SJSA1 (cell line): ENCODE data around the gene CD69. TPM values are rescaled to one million over a fixed set of nuclear protein-coding genes. Genes with fewer than 3 reads are reported as not detected.
A peak's percentile ranks its signal among the peaks of the same experiment; 100 is the strongest.

Experiments used
- DNase-seq, 2 experiments: peaks; one replicate each; pipeline ENCODE4 v3.0.0-alpha.2; 2015 to 2020; ENCODE audit warnings: low spot score in 2 of 2, low read depth in 1 of 2
- H3K27ac ChIP-seq: fragments of 250-450 bp; sonication (Bioruptor Pico); 2 replicates; pipeline ENCODE4 v1.5.1; 2020; ENCODE audit warnings: mild to moderate bottlenecking, moderate library complexity
- H3K27me3 ChIP-seq: fragments of 250-450 bp; sonication (Bioruptor Pico); replicated peaks from 2 replicates; pipeline ENCODE4 v1.5.1; 2020; ENCODE audit warnings: mild to moderate bottlenecking, moderate library complexity
- H3K36me3 ChIP-seq: fragments of 250-450 bp; sonication (Bioruptor Pico); 2 replicates; pipeline ENCODE4 v1.5.1; 2020; ENCODE audit warnings: mild to moderate bottlenecking
- H3K4me1 ChIP-seq: fragments of 250-450 bp; sonication (Bioruptor Pico); replicated peaks from 2 replicates; pipeline ENCODE4 v1.6.1; 2021; ENCODE audit warnings: mild to moderate bottlenecking
- H3K4me3 ChIP-seq: fragments of 250-450 bp; sonication (Bioruptor Pico); 2 replicates; pipeline ENCODE4 v1.5.1; 2020; ENCODE audit warnings: mild to moderate bottlenecking
- H3K9me3 ChIP-seq: fragments of 250-450 bp; sonication (Bioruptor Pico); replicated peaks from 2 replicates; pipeline ENCODE4 v1.5.1; 2020; ENCODE audit warnings: mild to moderate bottlenecking
- total RNA-seq: library from RNA; depleted of rRNA; stranded (reverse); fragments of >200 nt; shearing (Covaris generic); gene quantifications from 2 replicates; pipeline ENCODE4 v1.2.3, GENCODE V29; 2014; rRNA removed

CD69 gene
- 0.13 and 0.25 TPM in 2 replicates for total RNA-seq

GRCh38 chr12:9760699-9761418, at the start of gene CD69:
CD69 (minus strand) TSS chr12:9760901; CDS start chr12:9760820, 81 bp downstream.
- Histone ChIP-seq H3K4me3 (no peak within 1 kb of the TSS), H3K27me3 (no peaks in the 10 kb centered on the region), H3K4me1 (peaks cover 8% of the 10 kb centered on the region), H3K27ac (0 out of 2 replicates have a peak within 1 kb of the TSS, but pooled peaks have one; percentile 11), H3K9me3 (no peaks in the 10 kb centered on the region), H3K36me3 (no peaks in the 10 kb centered on the region)
- no peak for DNase-seq

GRCh38 chr12:9809866-9810265, 49.2 kb upstream of the CD69 start:
- Histone ChIP-seq H3K27me3 (no peaks in the 10 kb centered on the region; the same call in none of the 2 replicates), H3K9me3 (no peaks in the 10 kb centered on the region), H3K36me3 (no peaks in the 10 kb centered on the region), H3K27ac (no peak overlapping the region), H3K4me1 (no peaks in the 10 kb centered on the region), H3K4me3 (no peak overlapping the region)
- no peak for DNase-seq

DNA sequence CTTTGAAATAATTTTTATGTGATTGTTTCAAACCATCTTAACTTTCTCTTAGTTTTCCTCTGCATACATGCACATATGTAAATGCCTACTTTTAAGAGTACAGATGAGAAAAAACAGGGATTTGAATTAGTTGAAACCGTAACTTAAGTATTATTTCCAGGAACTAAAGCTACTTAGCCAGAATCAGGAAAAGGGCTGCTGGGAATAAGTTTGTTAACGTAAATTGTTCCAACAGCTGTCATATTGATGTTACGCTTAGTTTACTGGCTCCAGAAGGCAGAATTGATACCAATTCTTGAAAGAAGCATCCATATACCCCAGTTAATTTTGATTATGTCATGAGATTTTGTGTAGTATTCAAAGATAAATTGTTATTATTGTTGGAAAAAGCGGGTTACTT, 48.6 kb upstream of the CD69 start:
- Histone ChIP-seq H3K4me3 (no peak overlapping the region), H3K36me3 (no peaks in the 10 kb centered on the region), H3K4me1 (no peaks in the 10 kb centered on the region), H3K27ac (no peak overlapping the region), H3K27me3 (no peaks in the 10 kb centered on the region; the same call in none of the 2 replicates), H3K9me3 (no peaks in the 10 kb centered on the region)
- DNase-seq = no peak

DNA sequence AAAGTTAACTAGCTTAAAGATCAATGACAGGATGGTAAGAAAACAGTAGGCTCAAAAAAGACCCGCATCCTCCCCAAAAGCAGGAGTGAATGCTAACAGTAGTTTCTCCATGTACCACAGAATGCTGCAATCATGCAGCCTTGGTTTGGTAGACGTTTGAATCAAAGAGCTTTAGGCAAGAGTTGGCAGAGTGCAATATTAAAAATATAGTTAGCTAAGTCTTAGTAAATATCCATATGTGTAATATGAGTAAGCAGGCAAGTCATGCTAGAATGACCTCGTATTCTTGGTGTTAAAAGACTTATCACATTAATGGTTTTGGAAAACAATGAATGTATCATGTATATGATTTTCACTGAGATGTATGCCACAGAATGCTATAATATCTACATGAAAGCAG, 47.8 kb upstream of the CD69 start:
- no peak overlapping the region for H3K27ac ChIP-seq
- DNase-seq = no peak
- no peaks in the 10 kb centered on the region for H3K9me3 ChIP-seq
- no peaks in the 10 kb centered on the region; the same call in none of the 2 replicates for H3K27me3 ChIP-seq
- H3K4me1 ChIP-seq = no peaks in the 10 kb centered on the region
- H3K36me3 ChIP-seq = no peaks in the 10 kb centered on the region
- H3K4me3 ChIP-seq = no peak overlapping the region

DNA sequence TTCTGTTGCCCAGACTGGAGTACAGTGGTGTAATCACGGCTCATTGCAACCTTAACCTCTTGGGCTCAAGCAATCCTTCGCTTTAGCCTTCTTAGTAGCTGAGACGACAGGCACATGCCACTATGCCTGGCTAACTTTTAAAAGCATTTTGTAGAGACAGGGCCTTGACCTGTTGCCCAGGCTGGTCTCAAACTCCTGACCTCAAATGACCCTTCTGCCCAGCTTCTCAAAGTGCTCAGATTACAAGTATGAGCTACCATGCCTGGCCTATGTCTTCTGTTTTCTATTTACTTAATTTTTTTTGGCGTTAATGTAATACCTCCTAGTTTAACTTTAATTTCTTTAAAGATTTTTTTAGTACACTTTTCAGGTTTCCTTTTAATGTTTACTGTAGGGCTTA, 46.0 kb upstream of the CD69 start:
- Histone ChIP-seq H3K4me3 (no peak overlapping the region), H3K27me3 (no peaks in the 10 kb centered on the region; the same call in none of the 2 replicates), H3K4me1 (no peaks in the 10 kb centered on the region), H3K9me3 (no peaks in the 10 kb centered on the region), H3K27ac (no peak overlapping the region), H3K36me3 (no peaks in the 10 kb centered on the region)
- no peak for DNase-seq

DNA sequence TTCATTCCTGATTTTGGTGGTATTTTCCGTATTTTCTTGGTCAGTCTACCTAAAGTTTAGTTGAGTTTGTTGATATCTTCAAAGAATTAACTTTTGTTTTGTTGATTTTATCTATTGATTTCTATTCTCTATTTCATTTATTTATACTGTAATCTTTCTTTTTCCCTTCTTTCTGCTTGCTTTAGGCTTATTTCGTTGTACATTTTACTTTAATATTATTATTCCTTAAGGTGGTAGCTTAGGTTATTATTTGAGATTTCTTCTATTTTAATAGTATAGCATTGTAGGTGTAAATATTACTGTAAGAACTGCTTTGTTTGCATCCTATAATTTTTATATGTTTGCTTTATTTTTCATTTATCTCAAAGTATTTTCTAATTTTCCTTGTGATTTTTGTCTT, 45.2 kb upstream of the CD69 start:
- H3K27ac ChIP-seq = no peak overlapping the region
- no peaks in the 10 kb centered on the region for H3K4me1 ChIP-seq
- H3K4me3 ChIP-seq = no peak overlapping the region
- no peaks in the 10 kb centered on the region; the same call in none of the 2 replicates for H3K27me3 ChIP-seq
- no peaks in the 10 kb centered on the region for H3K9me3 ChIP-seq
- no peak for DNase-seq
- H3K36me3 ChIP-seq = no peaks in the 10 kb centered on the region

GRCh38 chr12:9799961-9800360, 39.3 kb upstream of the CD69 start:
- peaks cover 10% of the 10 kb centered on the region for H3K4me1 ChIP-seq
- H3K27ac ChIP-seq = no peak overlapping the region
- no peak for DNase-seq
- no peak overlapping the region for H3K4me3 ChIP-seq
- no peaks in the 10 kb centered on the region for H3K36me3 ChIP-seq
- H3K9me3 ChIP-seq = no peaks in the 10 kb centered on the region
- H3K27me3 ChIP-seq = no peaks in the 10 kb centered on the region

DNA sequence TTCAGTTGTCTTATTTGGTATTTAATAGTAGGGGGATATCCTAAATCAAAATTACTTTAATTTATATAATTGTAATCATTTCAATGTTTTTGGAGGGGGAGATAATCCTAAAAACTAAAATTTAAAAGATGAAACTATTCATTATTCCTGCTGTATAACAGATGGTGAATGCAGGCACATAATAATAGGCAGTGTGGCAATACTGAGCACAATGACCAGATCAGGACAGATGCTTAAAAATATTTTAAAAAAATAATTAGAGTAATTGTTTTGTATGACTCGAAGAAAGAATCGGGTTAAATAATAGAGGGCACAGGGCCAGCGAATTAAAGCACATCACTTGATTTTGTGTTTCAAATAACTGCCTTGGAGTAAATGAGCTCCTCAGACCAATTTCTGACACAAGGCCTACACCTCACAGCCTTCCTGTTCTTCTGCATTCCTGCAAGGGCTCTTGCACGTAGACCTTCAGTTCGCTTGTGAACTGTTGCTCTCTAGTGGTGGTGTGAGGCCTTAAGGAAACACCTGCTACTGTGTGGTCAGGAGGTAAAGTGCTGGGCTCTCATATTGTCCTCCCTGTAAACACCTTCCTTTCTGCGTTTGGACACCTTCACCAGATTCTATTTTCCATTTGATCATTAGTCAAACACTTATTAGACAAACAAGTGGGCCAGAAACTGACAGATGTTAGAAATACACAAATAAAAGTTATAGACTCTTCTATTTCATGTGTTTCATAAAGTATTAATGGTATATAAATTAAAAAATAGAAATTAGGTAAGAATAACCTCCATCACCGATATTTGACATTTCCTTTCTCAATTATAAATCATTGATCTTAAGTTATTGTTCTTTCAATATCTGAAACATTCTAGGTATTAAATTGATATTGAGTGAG, 37.3 kb upstream of the CD69 start:
- DNase-seq = peak; percentile 25 to 48

DNA sequence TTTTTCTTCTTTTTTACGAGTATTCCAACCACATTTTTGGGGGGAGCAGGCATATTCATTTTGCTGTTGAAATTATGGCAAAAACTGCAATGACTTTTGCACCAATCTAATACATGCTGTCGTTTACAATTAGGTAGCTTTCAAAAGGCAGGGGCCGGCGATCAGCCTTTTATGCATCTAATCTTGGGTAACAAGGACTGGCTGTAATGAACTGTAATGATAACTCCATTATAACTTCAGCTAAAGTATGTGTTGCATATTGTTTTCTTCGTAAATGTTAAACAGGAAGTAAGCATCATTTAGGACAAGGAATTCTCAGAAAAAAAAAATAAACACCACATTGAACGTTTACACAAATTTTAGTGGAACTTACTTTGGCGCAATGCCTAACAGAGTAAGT, 36.3 kb upstream of the CD69 start:
- H3K9me3 ChIP-seq = no peaks in the 10 kb centered on the region
- peak in 1 of 2 experiments; percentile 32 for DNase-seq
- no peak overlapping the region for H3K4me3 ChIP-seq
- H3K27me3 ChIP-seq = no peaks in the 10 kb centered on the region
- peak overlapping the region; percentile 30; the same call in 1 of the 2 replicates for H3K27ac ChIP-seq
- H3K36me3 ChIP-seq = no peaks in the 10 kb centered on the region
- peaks cover 37% of the 10 kb centered on the region for H3K4me1 ChIP-seq

More for the DNA sequence above, 37.3 kb upstream of the CD69 start:
- peaks cover 29% of the 10 kb centered on the region for H3K4me1 ChIP-seq
- H3K27me3 ChIP-seq = no peaks in the 10 kb centered on the region
- no peaks in the 10 kb centered on the region for H3K36me3 ChIP-seq
- no peak overlapping the region for H3K27ac ChIP-seq
- H3K4me3 ChIP-seq = no peak overlapping the region
- no peaks in the 10 kb centered on the region for H3K9me3 ChIP-seq

GRCh38 chr12:9796346-9796745, 35.6 kb upstream of the CD69 start:
- Histone ChIP-seq H3K27me3 (no peaks in the 10 kb centered on the region), H3K27ac (peak overlapping the region; percentile 30; the same call in 1 of the 2 replicates), H3K4me1 (peaks cover 37% of the 10 kb centered on the region), H3K4me3 (no peak overlapping the region), H3K36me3 (no peaks in the 10 kb centered on the region), H3K9me3 (no peaks in the 10 kb centered on the region)
- DNase-seq = no peak

GRCh38 chr12:9795945-9796344, 35.2 kb upstream of the CD69 start:
- peaks cover 37% of the 10 kb centered on the region for H3K4me1 ChIP-seq
- H3K27me3 ChIP-seq = no peaks in the 10 kb centered on the region
- H3K36me3 ChIP-seq = no peaks in the 10 kb centered on the region
- DNase-seq = no peak
- H3K9me3 ChIP-seq = no peaks in the 10 kb centered on the region
- no peak overlapping the region for H3K4me3 ChIP-seq
- no peak overlapping the region for H3K27ac ChIP-seq

DNA sequence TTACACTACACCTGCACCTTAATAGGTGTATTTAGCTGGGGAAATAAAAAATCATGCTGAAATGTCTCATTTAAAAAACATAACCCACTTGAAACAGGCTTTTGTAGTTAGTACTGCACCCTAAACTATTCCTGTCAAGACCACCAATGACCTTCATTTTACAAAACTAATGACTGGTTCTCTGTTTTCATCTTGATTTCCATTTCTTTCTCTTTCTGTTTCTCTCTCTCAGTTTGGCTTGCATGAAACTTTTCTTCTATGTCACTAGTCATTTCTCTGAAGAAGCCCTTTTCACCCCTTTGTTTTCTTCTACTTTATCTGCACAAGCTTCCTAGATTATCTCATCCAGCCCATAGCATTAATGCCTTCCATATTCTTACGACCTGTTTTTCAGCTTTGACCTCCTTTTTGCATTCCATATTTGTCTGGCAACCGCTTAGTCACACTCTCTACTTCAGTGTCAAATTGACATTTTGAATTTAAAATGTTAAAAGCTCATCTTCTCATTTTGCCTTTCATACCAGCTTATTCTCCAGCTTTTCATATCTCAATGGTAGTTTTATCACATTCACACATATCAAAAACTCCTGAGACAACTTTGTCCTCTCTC, 33.9 kb upstream of the CD69 start:
- DNase-seq = no peak
- Histone ChIP-seq H3K4me1 (peaks cover 37% of the 10 kb centered on the region), H3K36me3 (no peaks in the 10 kb centered on the region), H3K9me3 (no peaks in the 10 kb centered on the region), H3K4me3 (no peak overlapping the region), H3K27me3 (no peaks in the 10 kb centered on the region), H3K27ac (no peak overlapping the region)

GRCh38 chr12:9793779-9794395, 33.2 kb upstream of the CD69 start:
- no peak for DNase-seq
- H3K36me3 ChIP-seq = no peaks in the 10 kb centered on the region
- no peak overlapping the region for H3K27ac ChIP-seq
- peaks cover 37% of the 10 kb centered on the region for H3K4me1 ChIP-seq
- no peak overlapping the region for H3K4me3 ChIP-seq
- no peaks in the 10 kb centered on the region for H3K9me3 ChIP-seq
- no peaks in the 10 kb centered on the region for H3K27me3 ChIP-seq
